Osteocyte (in vitro differentiated cells): ENCODE measurements around the gene PIN1. TPM values are rescaled to one million over a fixed set of nuclear protein-coding genes. Genes with fewer than 3 reads are reported as not detected.

Source experiments
- DNase-seq: peaks from one replicate; pipeline ENCODE4 v3.0.0; 2021; ENCODE audit warnings: mixed read lengths; ENCODE audit not compliant: unreplicated experiment; ENCODE audit errors: extremely low spot score
- H3K27ac Mint-ChIP-seq: one replicate; pipeline ENCODE4 v1.8.0; 2021; ENCODE audit warnings: mild to moderate bottlenecking, mixed read lengths; ENCODE audit not compliant: unreplicated experiment
- H3K27me3 Mint-ChIP-seq: one replicate; pipeline ENCODE4 v1.8.0; 2021; ENCODE audit warnings: mixed read lengths; ENCODE audit not compliant: unreplicated experiment
- H3K36me3 Mint-ChIP-seq: one replicate; pipeline ENCODE4 v1.8.0; 2021; ENCODE audit warnings: mixed read lengths; ENCODE audit not compliant: unreplicated experiment
- H3K4me1 Mint-ChIP-seq: one replicate; pipeline ENCODE4 v1.8.0; 2021; ENCODE audit warnings: mixed read lengths; ENCODE audit not compliant: unreplicated experiment
- H3K4me3 Mint-ChIP-seq: one replicate; pipeline ENCODE4 v1.8.0; 2021; ENCODE audit warnings: mild to moderate bottlenecking, moderate library complexity, mixed read lengths; ENCODE audit not compliant: unreplicated experiment
- H3K9me3 Mint-ChIP-seq: one replicate; pipeline ENCODE4 v1.8.0; 2021; ENCODE audit warnings: mixed read lengths; ENCODE audit not compliant: unreplicated experiment
- CTCF ChIP-seq: fragments of 200-600 bp; sonication (generic); IDR thresholded peaks from 2 replicates; pipeline ENCODE4 v1.5.0; 2021; ENCODE audit warnings: antibody characterized with exemption, mild to moderate bottlenecking, moderate library complexity
- total RNA-seq: library from RNA; stranded (reverse); gene quantifications from 2 replicates; pipeline ENCODE4 v1.2.1, GENCODE V29; 2021

The PIN1 gene
- total RNA-seq, 1 donor from 2014 or later: 67.4 TPM

- Mint-ChIP-seq H3K27me3 (no peaks in the 10 kb centered on the region), H3K36me3 (peaks cover 8% of the 10 kb centered on the region), H3K9me3 (no peaks in the 10 kb centered on the region), H3K4me1 (no peaks in the 10 kb centered on the region), H3K27ac (no peak overlapping the region), H3K4me3 (no peak overlapping the region)
- DNase-seq: no peak
- TF ChIP-seq CTCF: no peak
Measured at GRCh38 chr19:9872618-9873242, 37.6 kb downstream of the PIN1 start.

GRCh38 chr19:9875031-9875627 is 40.0 kb downstream of the PIN1 start:
- no peak for TF ChIP-seq CTCF
- peaks cover 8% of the 10 kb centered on the region for H3K36me3 Mint-ChIP-seq
- H3K4me3 Mint-ChIP-seq: no peak overlapping the region
- no peak overlapping the region for H3K27ac Mint-ChIP-seq
- DNase-seq: no peak
- no peaks in the 10 kb centered on the region for H3K27me3 Mint-ChIP-seq
- no peaks in the 10 kb centered on the region for H3K9me3 Mint-ChIP-seq
- H3K4me1 Mint-ChIP-seq: no peaks in the 10 kb centered on the region

- Mint-ChIP-seq H3K9me3 (no peaks in the 10 kb centered on the region), H3K27ac (no peak overlapping the region), H3K4me1 (no peaks in the 10 kb centered on the region), H3K36me3 (peaks cover 8% of the 10 kb centered on the region), H3K4me3 (no peak overlapping the region), H3K27me3 (no peaks in the 10 kb centered on the region)
- DNase-seq: no peak
- no peak for TF ChIP-seq CTCF
Measured at GRCh38 chr19:9875796-9876195, 40.7 kb downstream of the PIN1 start.

GRCh38 chr19:9877780-9878510 is 42.8 kb downstream of the PIN1 start:
- Mint-ChIP-seq H3K4me1 (no peaks in the 10 kb centered on the region), H3K4me3 (no peak overlapping the region), H3K9me3 (no peaks in the 10 kb centered on the region), H3K27ac (no peak overlapping the region), H3K27me3 (no peaks in the 10 kb centered on the region), H3K36me3 (peaks cover 5% of the 10 kb centered on the region)
- TF ChIP-seq CTCF: no peak
- DNase-seq: no peak

GRCh38 chr19:9878511-9879196 is 43.5 kb downstream of the PIN1 start:
- no peaks in the 10 kb centered on the region for H3K4me1 Mint-ChIP-seq
- peaks cover 5% of the 10 kb centered on the region for H3K36me3 Mint-ChIP-seq
- H3K27ac Mint-ChIP-seq: no peak overlapping the region
- no peaks in the 10 kb centered on the region for H3K27me3 Mint-ChIP-seq
- H3K9me3 Mint-ChIP-seq: no peaks in the 10 kb centered on the region
- DNase-seq: no peak
- TF ChIP-seq CTCF: no peak
- H3K4me3 Mint-ChIP-seq: no peak overlapping the region
